IMR-90 (cell line): ENCODE data around the gene VPREB3.
"Not testable (repeated sequence)": the region's sequence is repeated elsewhere in the genome, so short reads cannot be mapped to it uniquely, and the experiment has no call there.

Source experiments
- BHLHE40 ChIP-seq: fragments of 150-350 bp; IDR thresholded peaks from 2 replicates; pipeline ENCODE4 v1.6.1; 2016; ENCODE audit warnings: mild to moderate bottlenecking, low read depth, low read length
- CEBPB ChIP-seq: IDR thresholded peaks from 2 replicates; pipeline ENCODE4 v1.6.1; 2012; ENCODE audit warnings: low read depth, low read length, improper control_type of control experiment
- CHD1 ChIP-seq: IDR thresholded peaks from 2 replicates; pipeline ENCODE4 v1.6.1; 2012; ENCODE audit warnings: low read depth, low read length, improper control_type of control experiment
- CTCF ChIP-seq: conservative IDR thresholded peaks from 2 replicates; pipeline ENCODE4 v1.5.1; 2012; ENCODE audit warnings: mild to moderate bottlenecking, low read depth, low read length, improper control_type of control experiment
- ELK1 ChIP-seq: fragments of 150-350 bp; IDR thresholded peaks from 2 replicates; pipeline ENCODE4 v1.6.1; 2016; ENCODE audit warnings: low read depth, mild to moderate bottlenecking, low read length, moderate library complexity, borderline replicate concordance
- FOS ChIP-seq: fragments of 150-350 bp; IDR thresholded peaks from 2 replicates; pipeline ENCODE4 v1.6.1; 2016; ENCODE audit warnings: low read depth, low read length
- MAFK ChIP-seq: IDR thresholded peaks from 2 replicates; pipeline ENCODE4 v1.6.1; 2012; ENCODE audit warnings: low read depth, low read length, improper control_type of control experiment
- MAZ ChIP-seq: IDR thresholded peaks from 2 replicates; pipeline ENCODE4 v1.6.1; 2012; ENCODE audit warnings: low read depth, mild to moderate bottlenecking, low read length, improper control_type of control experiment, moderate library complexity, borderline replicate concordance
- MXI1 ChIP-seq: IDR thresholded peaks from 2 replicates; pipeline ENCODE4 v1.6.1; 2012; ENCODE audit warnings: low read depth, mild to moderate bottlenecking, low read length, moderate library complexity, borderline replicate concordance
- POLR2A ChIP-seq: IDR thresholded peaks from 2 replicates; pipeline ENCODE4 v1.6.1; 2012; ENCODE audit warnings: mild to moderate bottlenecking, low read depth, low read length
- RAD21 ChIP-seq: IDR thresholded peaks from 2 replicates; pipeline ENCODE4 v1.6.1; 2012; ENCODE audit warnings: low read length, improper control_type of control experiment
- RCOR1 ChIP-seq: IDR thresholded peaks from 2 replicates; pipeline ENCODE4 v1.6.1; 2012; ENCODE audit warnings: mild to moderate bottlenecking, low read length, improper control_type of control experiment; ENCODE audit not compliant: insufficient replicate concordance
- RFX5 ChIP-seq: IDR thresholded peaks from 2 replicates; pipeline ENCODE4 v1.8.0; 2012; ENCODE audit warnings: low read depth, mild to moderate bottlenecking, low read length, moderate library complexity
- USF2 ChIP-seq: fragments of 150-350 bp; IDR thresholded peaks from 2 replicates; pipeline ENCODE4 v1.6.1; 2017; ENCODE audit warnings: mild to moderate bottlenecking, antibody characterized with exemption, low read length, low read depth

GRCh38 chr22:23728108-23728507 is 26.1 kb downstream of the VPREB3 start:
- not testable (repeated sequence) for TF ChIP-seq CTCF, POLR2A, RAD21, FOS, MAFK, MAZ, ELK1, RFX5, CHD1, CEBPB, RCOR1, MXI1, USF2, BHLHE40
